Measurements from ENCODE around the gene TMED7.
A peak's percentile ranks its signal among the peaks of the same experiment; 100 is the strongest.
"Not testable (repeated sequence)": the region's sequence is repeated elsewhere in the genome, so short reads cannot be mapped to it uniquely, and the experiment has no call there.

Gene TMED7

GRCh38 chr5:115625579-115626444, at the start of gene TMED7:
Gene TMED7, minus strand, starts transcription at chr5:115626036. Its CDS starts 244 bp downstream, at chr5:115625792.
- TF ChIP-seq, protein P1, sequence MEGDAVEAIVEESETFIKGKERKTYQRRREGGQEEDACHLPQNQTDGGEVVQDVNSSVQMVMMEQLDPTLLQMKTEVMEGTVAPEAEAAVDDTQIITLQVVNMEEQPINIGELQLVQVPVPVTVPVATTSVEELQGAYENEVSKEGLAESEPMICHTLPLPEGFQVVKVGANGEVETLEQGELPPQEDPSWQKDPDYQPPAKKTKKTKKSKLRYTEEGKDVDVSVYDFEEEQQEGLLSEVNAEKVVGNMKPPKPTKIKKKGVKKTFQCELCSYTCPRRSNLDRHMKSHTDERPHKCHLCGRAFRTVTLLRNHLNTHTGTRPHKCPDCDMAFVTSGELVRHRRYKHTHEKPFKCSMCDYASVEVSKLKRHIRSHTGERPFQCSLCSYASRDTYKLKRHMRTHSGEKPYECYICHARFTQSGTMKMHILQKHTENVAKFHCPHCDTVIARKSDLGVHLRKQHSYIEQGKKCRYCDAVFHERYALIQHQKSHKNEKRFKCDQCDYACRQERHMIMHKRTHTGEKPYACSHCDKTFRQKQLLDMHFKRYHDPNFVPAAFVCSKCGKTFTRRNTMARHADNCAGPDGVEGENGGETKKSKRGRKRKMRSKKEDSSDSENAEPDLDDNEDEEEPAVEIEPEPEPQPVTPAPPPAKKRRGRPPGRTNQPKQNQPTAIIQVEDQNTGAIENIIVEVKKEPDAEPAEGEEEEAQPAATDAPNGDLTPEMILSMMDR (IDR thresholded peaks at IDR 0.05; ENCODE audit: insufficient read depth, low read depth, low read length, missing control alignments) = no peak
- peak; percentile 99 for DNase-seq (ENCODE audit: low read depth)

GRCh38 chr5:115674782-115675181, 48.9 kb upstream of the TMED7 start:
- DNase-seq (ENCODE audit: low read depth) = not testable (repeated sequence)

More at GRCh38 chr5:115625579-115626444, at the start of gene TMED7:
- H3K4me3 ChIP-seq (ENCODE audit: low read depth, low read length) = peak within 1 kb of the TSS; percentile 94

GRCh38 chr5:115673596-115673995, 47.8 kb upstream of the TMED7 start:
- TF ChIP-seq, protein P1 (IDR thresholded peaks at IDR 0.05; ENCODE audit: insufficient read depth, low read depth, low read length, missing control alignments) = no peak
- H3K4me3 ChIP-seq (ENCODE audit: low read depth, low read length) = no peak overlapping the region
- DNase-seq (ENCODE audit: low read depth) = no peak

More at GRCh38 chr5:115674782-115675181, 48.9 kb upstream of the TMED7 start:
- not testable (repeated sequence) for H3K4me3 ChIP-seq (ENCODE audit: low read depth, low read length)

DNA sequence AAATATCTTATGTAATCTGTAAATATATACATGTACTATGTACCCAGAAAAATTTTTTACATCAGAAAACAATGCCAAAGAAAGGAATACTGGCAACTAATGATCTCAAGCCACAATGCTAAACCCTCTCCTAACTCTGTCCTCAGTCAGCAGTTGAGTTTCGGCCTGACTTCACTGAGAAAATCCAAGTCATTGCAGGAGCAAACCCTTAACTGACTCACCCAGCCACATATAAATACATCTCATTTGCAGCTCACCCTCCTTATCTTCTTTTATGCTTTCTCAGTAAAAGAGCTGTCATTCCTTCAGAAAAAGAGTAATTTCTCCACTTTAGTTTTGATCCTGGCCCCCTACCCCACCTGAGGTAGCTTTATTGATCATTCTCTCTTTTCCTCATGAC, 46.1 kb upstream of the TMED7 start:
- no peak overlapping the region for H3K4me3 ChIP-seq (ENCODE audit: low read depth, low read length)
- no peak for DNase-seq (ENCODE audit: low read depth)
- TF ChIP-seq, protein P1 (IDR thresholded peaks at IDR 0.05; ENCODE audit: insufficient read depth, low read depth, low read length, missing control alignments) = no peak

- TF ChIP-seq, protein P1 (IDR thresholded peaks at IDR 0.05; ENCODE audit: insufficient read depth, low read depth, low read length, missing control alignments) = no peak
- DNase-seq (ENCODE audit: low read depth) = no peak
- H3K4me3 ChIP-seq (ENCODE audit: low read depth, low read length) = no peak overlapping the region
These were observed 40.2 kb upstream of the TMED7 start for GRCh38 chr5:115666023-115666422.

GRCh38 chr5:115661563-115661962, 35.7 kb upstream of the TMED7 start:
- no peak for DNase-seq (ENCODE audit: low read depth)
- TF ChIP-seq, protein P1 (IDR thresholded peaks at IDR 0.05; ENCODE audit: insufficient read depth, low read depth, low read length, missing control alignments) = no peak

GRCh38 chr5:115661101-115661500, 35.3 kb upstream of the TMED7 start:
- DNase-seq (ENCODE audit: low read depth) = no peak
- TF ChIP-seq, protein P1 (IDR thresholded peaks at IDR 0.05; ENCODE audit: insufficient read depth, low read depth, low read length, missing control alignments) = no peak
- H3K4me3 ChIP-seq (ENCODE audit: low read depth, low read length) = no peak overlapping the region

More at GRCh38 chr5:115661563-115661962, 35.7 kb upstream of the TMED7 start:
- H3K4me3 ChIP-seq (ENCODE audit: low read depth, low read length) = no peak overlapping the region
